ENCODE measurements around the gene FBXO10.
"Not testable (repeated sequence)": the region's sequence is repeated elsewhere in the genome, so short reads cannot be mapped to it uniquely, and the experiment has no call there.

FBXO10 gene

DNA sequence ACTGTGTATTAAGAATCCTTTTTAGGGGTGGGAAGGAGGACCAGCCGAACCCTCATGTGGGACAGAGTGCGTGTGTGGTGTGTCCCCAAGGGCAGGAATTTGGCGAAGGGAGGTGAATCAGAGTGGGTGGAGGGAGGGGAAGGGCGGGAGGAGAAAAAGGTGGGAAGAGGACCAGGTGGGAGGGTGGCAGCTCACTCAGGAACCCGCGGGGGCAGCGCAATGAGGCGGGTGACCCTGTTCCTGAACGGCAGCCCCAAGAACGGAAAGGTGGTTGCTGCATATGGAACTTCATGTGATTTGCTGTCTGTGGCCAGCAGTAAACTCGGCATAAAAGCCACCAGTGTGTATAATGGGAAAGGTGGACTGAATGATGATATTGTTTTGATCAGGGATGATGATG is 99.2 kb downstream of the FBXO10 start:
- no peaks in the 10 kb centered on the region for H3K36me3 Mint-ChIP-seq (ENCODE audit: low read depth)
- no peak overlapping the region for H3K27ac Mint-ChIP-seq
- H3K27me3 Mint-ChIP-seq: peaks cover 24% of the 10 kb centered on the region
- peaks cover 14% of the 10 kb centered on the region for H3K4me1 Mint-ChIP-seq
- H3K9me3 Mint-ChIP-seq: peaks cover 5% of the 10 kb centered on the region
- ATAC-seq (no peak), DNase-seq (no peak)
- no peak overlapping the region for H3K4me3 Mint-ChIP-seq

DNA sequence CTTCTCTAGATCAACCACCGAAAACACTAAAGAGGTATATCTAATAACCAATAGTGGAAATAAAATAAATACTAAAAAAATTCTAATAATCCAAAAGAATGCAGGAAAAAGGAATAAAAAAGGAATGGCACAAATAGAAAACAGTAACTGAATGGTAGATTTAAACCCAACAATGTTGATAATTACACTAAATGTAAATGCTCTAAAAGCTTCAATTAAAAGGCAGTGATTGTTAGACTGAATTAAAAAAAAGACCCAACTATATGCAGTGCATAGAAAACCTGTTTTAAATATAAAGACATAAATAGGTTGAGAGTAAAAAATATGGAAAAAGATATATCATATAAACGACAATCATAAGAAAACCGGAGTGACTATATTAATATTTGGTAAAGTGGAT is 101.7 kb downstream of the FBXO10 start:
- peaks cover 12% of the 10 kb centered on the region for H3K4me1 Mint-ChIP-seq
- peaks cover 5% of the 10 kb centered on the region for H3K9me3 Mint-ChIP-seq
- no peak overlapping the region for H3K27ac Mint-ChIP-seq
- no peak for DNase-seq
- no peak overlapping the region for H3K4me3 Mint-ChIP-seq
- no peak for ATAC-seq
- no peaks in the 10 kb centered on the region for H3K36me3 Mint-ChIP-seq (ENCODE audit: low read depth)
- peaks cover 14% of the 10 kb centered on the region for H3K27me3 Mint-ChIP-seq

DNA sequence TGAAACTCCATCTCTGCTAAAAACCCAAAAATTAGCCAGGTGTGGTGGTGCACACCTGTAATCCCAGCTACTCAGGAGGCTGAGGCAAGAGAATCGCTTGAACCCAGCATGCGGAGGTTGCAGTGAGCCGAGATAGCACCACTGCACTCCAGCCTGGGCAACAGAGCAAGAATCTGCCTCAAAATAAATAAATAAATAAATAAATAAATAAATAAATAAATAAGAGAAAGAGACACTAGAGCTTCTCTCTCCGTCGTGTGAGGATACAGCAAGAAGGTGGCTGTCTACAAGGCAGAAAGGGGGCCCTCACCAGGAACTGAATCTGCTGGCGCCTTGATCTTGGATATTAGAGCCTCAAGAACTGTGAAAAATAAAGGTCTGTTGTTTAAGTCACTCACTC is 102.2 kb downstream of the FBXO10 start:
- H3K9me3 Mint-ChIP-seq; H3K27ac Mint-ChIP-seq; H3K36me3 Mint-ChIP-seq (ENCODE audit: low read depth); ATAC-seq; DNase-seq; H3K4me3 Mint-ChIP-seq: not testable (repeated sequence)
- H3K27me3 Mint-ChIP-seq: peaks cover 14% of the 10 kb centered on the region
- H3K4me1 Mint-ChIP-seq: peaks cover 12% of the 10 kb centered on the region

DNA sequence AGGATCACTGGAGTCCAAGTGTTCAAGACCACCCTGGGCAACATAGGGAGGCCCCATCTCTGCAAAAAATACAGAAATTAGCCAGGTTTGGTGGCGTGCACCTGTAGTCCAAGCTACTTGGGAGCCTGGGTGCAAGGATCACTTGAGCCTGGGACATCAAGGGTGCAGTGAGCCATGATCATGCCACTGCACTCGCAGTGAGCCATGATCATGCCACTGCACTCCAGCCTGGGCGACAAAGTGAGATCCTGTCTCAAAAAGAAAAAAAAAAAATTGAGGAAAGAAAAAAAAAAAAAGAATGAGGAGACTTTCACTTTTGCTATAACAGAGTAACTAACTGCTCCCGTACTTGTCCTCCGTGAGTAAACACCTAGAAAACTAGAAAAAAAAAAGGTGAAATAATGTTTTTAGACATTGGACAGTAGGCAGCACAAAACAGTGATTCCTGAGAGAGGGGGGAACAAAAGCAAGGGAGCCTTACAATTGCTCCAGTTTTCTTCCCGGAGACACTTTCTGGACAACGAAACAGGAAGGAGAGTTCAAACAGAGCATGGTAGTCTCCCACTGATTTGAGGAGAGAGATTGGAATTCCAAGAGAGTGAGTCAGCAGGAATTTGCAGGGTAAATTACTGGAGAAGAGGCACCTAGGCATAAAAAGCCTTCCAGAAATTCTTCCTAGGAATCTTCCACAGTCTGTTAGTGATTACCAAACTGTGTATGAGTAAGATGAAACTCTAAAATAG is 104.1 kb downstream of the FBXO10 start:
- Mint-ChIP-seq H3K4me1 (peaks cover 9% of the 10 kb centered on the region), H3K4me3 (peak overlapping the region; percentile 71), H3K9me3 (peaks cover 5% of the 10 kb centered on the region), H3K36me3 (ENCODE audit: low read depth) (no peaks in the 10 kb centered on the region), H3K27ac (peak overlapping the region; percentile 59), H3K27me3 (peaks cover 1% of the 10 kb centered on the region)
- DNase-seq: no peak
- ATAC-seq: no peak

DNA sequence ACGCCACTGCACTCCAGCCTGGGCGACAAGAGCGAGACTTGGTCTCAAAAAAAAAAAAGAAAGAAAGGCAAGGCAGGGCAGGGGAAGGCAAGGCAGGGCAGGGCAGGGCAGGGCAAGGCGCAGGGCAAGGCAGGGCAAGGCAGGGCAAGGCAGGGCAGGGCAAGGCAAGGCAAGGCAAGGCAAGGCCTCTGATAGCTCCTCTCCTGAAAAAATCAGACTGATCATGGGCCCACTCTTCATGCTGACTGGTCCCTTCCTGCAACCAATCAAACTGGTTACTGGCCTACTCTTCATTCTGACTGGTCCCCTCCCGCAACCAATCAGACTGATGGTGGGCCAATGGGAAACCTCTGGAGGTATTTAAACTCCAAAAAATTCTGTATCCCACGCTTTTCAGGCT is 107.6 kb downstream of the FBXO10 start:
- Mint-ChIP-seq H3K9me3 (peaks cover 4% of the 10 kb centered on the region), H3K36me3 (ENCODE audit: low read depth) (no peaks in the 10 kb centered on the region), H3K27me3 (no peaks in the 10 kb centered on the region), H3K27ac (no peak overlapping the region), H3K4me3 (no peak overlapping the region), H3K4me1 (peaks cover 36% of the 10 kb centered on the region)
- ATAC-seq: no peak
- no peak for DNase-seq

DNA sequence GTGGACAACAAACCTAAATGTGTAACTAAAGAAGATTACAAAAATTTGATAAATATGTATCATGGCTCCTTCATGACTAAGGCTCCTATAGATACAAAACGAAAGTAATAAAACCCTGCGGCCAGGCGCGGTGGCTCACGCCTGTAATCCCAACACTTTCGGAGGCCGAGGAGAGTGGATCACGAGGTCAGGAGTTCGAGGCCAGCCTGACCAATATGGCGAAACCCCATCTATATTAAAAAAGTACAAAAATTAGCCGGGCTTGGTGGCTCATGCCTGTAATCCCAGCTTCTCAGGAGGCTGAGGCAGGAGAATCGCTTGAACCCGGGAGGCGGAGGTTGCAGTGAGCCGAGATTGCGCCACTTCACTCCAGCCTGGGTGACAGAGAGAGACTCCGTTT is 108.7 kb downstream of the FBXO10 start:
- DNase-seq; ATAC-seq; H3K36me3 Mint-ChIP-seq (ENCODE audit: low read depth); H3K4me3 Mint-ChIP-seq; H3K27me3 Mint-ChIP-seq; H3K9me3 Mint-ChIP-seq; H3K27ac Mint-ChIP-seq: not testable (repeated sequence)
- peaks cover 44% of the 10 kb centered on the region for H3K4me1 Mint-ChIP-seq

DNA sequence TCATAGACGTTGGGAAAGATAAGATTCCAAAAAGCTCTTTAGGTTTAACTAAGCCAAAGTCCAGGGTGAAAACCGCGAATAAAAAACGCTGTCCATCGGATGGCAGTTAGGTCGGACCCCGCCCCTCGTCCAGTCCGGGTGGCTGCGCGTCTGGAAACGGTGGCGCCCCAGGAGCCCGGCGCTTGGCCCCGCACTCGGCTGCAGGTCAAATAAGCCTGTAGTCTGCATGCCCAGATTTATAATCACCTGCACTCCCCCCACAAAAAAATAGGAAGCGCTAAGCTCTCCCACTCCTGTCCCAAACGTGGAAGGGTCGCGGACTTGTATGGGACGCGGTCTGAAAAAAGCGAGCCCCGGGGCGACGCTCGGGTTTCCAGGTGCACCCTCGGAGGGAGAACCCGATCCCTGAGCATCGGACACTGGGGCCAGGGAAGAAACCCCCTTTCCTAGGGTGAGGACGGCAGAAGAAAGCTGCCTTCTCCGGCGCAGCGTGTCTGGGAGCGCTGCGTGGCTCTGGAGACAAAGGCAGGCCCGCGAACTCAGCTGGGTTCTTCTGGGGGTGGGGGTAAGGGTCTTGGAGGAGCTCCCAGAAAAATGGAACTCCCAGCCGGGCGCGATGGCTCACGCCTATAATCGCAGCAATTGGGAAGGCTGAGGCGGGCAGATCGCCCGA is 110.0 kb downstream of the FBXO10 start:
- Mint-ChIP-seq H3K9me3 (no peaks in the 10 kb centered on the region), H3K27me3 (no peaks in the 10 kb centered on the region)
- ATAC-seq: no peak

DNA sequence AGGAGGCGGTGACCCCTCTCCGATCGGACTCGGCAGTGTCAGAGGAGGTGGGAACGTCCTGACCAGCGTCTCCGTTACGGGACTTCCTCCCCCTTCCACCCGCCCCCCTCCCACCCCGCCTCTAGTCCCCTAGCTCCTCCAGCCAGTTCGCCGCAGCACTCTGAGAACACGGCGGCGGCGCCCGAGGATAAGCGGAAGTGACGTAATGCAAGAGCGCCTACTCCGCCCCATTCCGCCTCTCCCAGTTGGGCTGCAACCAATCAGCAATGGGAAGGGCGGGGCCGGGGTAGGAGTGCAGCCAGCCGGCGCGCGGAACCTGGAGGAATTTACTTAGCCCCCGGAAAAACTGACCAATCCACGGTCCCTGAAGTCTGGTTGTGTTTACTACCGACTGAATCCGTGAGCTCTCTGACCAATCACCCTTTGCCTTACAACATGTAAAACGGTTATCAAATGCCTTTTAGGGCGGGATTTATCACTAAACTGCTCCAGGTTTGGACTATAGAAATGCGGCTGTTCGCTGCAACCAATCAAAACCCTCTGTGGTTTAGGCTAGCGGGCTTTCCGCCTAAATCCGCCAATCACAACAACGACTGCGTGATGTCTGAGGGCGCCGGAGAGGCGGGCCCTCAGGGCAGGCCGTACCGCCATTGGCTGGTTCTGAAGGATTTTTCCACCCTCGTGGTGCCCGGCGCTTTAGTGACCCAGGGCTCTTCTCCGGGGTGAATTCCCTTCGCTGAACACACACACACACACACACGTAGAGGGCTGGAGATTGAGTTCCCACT is 110.7 kb downstream of the FBXO10 start, which contains the start of gene ZBTB5:
ZBTB5 (minus strand) TSS at position 202 of the 788 bp plus-strand sequence. CDS start 22,899 bp downstream, outside the sequence.
- Mint-ChIP-seq H3K36me3 (ENCODE audit: low read depth) (peaks cover 5% of the 10 kb centered on the region), H3K9me3 (no peaks in the 10 kb centered on the region), H3K4me3 (peak within 1 kb of the TSS; percentile 93), H3K27me3 (no peaks in the 10 kb centered on the region), H3K27ac (peak within 1 kb of the TSS; percentile 96), H3K4me1 (peaks cover 50% of the 10 kb centered on the region)
- DNase-seq (peak; percentile 98), ATAC-seq (peak; percentile 81)

More for the DNA sequence above, 110.0 kb downstream of the FBXO10 start:
- Mint-ChIP-seq H3K27ac (peak overlapping the region; percentile 96), H3K4me3 (peak overlapping the region; percentile 93), H3K4me1 (peaks cover 48% of the 10 kb centered on the region), H3K36me3 (ENCODE audit: low read depth) (peaks cover 5% of the 10 kb centered on the region)
- DNase-seq: peak; percentile 34

DNA sequence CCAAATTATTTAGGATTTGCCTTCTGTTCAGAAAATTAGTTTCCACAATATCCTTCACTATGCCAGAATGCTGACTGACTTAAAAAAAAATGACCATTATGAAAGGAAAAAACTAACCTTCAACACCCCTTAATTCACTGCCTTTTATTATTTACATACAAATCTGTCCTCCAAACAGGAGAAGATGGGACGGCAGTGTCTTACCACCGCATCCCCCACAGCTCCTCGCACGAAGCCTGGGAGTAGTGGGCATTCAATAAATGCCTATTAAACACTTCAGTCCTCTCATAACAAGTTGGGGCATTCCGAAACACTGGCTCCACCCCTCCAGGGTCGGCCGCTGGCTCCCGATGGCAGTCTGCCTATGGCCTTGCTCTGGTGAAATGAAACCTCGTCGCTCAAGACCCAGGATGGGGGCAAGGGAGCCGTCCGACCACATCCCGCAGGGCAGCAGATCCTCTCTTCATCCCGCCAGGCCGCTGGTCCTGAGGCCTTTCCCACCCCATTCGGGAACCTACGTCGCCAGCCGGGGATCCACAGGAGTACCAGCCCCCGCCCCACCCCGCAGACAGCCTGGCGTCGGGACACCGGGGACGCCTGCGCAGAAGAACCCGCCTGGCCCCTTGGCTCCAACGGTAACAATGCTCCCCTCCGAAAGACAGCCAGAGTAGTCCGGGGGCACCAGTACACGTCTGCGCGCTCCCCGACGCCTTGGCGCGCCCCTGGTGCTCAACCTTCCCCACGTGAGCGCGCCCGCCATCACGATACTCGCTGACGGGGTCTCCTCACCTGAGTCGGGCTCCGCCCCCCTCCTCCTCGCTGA is 111.5 kb downstream of the FBXO10 start:
- DNase-seq (no peak), ATAC-seq (peak; percentile 20)
- Mint-ChIP-seq H3K36me3 (ENCODE audit: low read depth) (peaks cover 5% of the 10 kb centered on the region), H3K4me3 (peak overlapping the region; percentile 93), H3K9me3 (no peaks in the 10 kb centered on the region), H3K27me3 (no peaks in the 10 kb centered on the region), H3K27ac (peak overlapping the region; percentile 96), H3K4me1 (peaks cover 50% of the 10 kb centered on the region)

DNA sequence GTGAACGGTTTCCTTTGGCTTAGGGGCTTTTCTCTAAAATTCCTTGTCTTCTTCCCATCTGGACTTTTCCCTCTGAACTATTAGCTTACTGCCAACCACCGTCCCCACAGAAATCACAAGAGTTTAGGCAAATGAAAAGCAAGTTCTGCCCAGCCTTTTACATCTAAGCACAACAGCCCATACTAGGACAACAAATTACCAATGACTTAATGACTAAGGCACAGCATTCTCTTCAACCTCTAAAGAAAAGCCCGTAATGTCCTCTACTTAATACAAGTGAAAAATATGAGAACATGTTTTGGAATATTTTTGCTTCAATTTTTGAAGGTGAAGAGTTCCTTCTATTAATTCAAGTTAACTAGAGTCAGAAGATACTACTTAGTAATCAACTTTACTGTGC is 112.2 kb downstream of the FBXO10 start:
- Mint-ChIP-seq H3K27me3 (no peaks in the 10 kb centered on the region), H3K27ac (peak overlapping the region; percentile 96), H3K9me3 (no peaks in the 10 kb centered on the region), H3K36me3 (ENCODE audit: low read depth) (peaks cover 5% of the 10 kb centered on the region), H3K4me3 (peak overlapping the region; percentile 93), H3K4me1 (peaks cover 50% of the 10 kb centered on the region)
- DNase-seq (no peak), ATAC-seq (no peak)
